Sigmoid colon (tissue), 4 donors: ENCODE data around the gene TEAD2.

Source experiments
- CTCF ChIP-seq, 4 experiments: fragments of 450-650 bp in 3 of 4; fragments of 200-600 bp in 1 of 4; IDR thresholded peaks; one replicate each; pipeline ENCODE4 v1.5.1; 2016 to 2019; ENCODE audit warnings: antibody characterized with exemption in 4 of 4, mild to moderate bottlenecking in 3 of 4, moderate library complexity in 2 of 4
- EP300 ChIP-seq, 4 donors: sonication (generic); formaldehyde crosslinking; IDR thresholded peaks; one replicate each; pipeline ENCODE4 v1.6.1; 2017; ENCODE audit warnings: antibody characterized with exemption in 4 of 4

DNA sequence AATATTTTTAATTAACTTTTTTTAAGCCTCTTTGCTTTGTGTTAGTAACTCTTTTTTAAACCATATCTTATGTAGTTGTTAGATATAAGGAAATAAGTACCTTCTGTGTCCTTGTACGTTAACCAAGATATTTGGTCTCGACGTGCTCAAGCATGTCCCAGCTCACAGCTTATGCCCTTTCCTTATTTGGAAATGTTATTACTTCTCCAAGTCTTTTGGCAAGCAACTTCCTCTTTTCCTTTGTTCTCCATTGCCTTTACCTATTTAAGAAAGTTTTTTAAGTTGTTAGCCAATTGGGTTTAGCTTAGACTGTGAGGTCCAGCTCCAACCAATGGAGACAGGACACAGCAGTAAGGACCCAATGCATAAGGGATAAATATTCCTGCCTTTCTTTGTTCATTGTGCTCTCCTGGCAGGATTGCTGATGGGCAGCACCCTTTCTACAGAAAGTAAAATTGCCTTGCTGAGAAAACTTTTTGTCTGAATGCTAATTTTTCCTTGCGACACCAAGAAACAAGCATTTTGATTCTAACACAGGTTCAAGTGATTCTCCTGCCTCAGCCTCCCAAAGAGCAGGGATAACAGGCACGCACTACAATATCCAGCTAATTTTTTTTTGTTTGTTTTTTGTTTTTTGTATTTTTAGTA lies 6.6 kb upstream of the TEAD2 start:
- TF ChIP-seq CTCF (IDR thresholded peaks at IDR 0.05) (no peak), EP300 (IDR thresholded peaks at IDR 0.05) (no peak)
